Measurements from ENCODE around the gene SMC6. TPM values are rescaled to one million over a fixed set of nuclear protein-coding genes. Genes with fewer than 3 reads are reported as not detected.

SMC6 gene
- polyA plus RNA-seq, 3 donors = 3.8 to 6.1 (median 5.1) TPM

DNA sequence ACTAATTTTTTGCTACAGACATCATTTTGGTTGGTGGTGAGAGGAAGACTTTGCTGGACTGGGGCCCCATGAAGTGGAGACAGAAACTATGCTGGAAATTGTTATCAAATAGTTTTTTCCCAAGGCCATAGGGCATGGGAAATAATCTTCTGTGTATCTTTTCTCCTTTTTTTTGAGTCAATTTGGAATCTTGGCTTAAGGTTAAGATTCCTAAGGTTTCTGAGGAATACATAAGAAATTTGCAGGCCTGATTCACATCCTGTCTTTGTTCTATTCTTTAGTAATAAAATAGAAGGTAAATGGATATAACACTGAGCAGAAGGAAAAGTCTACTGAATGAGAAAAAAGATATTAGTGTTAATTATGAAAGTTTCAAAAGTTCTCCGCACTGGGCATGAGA is 16.6 kb downstream of the SMC6 start:
- WGBS (ENCODE audit: insufficient coverage) = 100% methylated on average over 1 of the region's 1 CpG

GRCh38 chr2:17735864-17736263 is 17.7 kb downstream of the SMC6 start:
- Histone ChIP-seq H3K4me2 (replicated peaks; ENCODE audit: extremely low read depth, low read length, poor library complexity, severe bottlenecking) (no peak overlapping the region), H4K20me1 (ENCODE audit: insufficient read depth, low read length) (no peaks in the 10 kb centered on the region), H3K36me3 (replicated peaks in 1 of 2; ENCODE audit: control insufficient read depth in 1 of 2, insufficient read depth in 2 of 2, low read length in 2 of 2) (peaks cover 67 to 96% of the 10 kb centered on the region in 2 donors), H3K27ac (ENCODE audit: low read depth in 1 of 2, low read length in 2 of 2) (no peak overlapping the region), H3K9ac (ENCODE audit: insufficient read depth, low read length, poor library complexity, severe bottlenecking) (no peak overlapping the region), H3K4me3 (replicated peaks in 1 of 3; ENCODE audit: low read depth in 2 of 3, low read length in 3 of 3) (no peak overlapping the region), H2AFZ (ENCODE audit: insufficient read depth, low read depth, low read length, poor library complexity, severe bottlenecking) (no peak overlapping the region), H3K4me1 (ENCODE audit: control insufficient read depth in 1 of 2, insufficient read depth in 2 of 2, low read length in 2 of 2) (no peaks in the 10 kb centered on the region), H3K9me3 (replicated peaks in 1 of 2; ENCODE audit: control insufficient read depth in 1 of 2, insufficient read depth in 1 of 2, low read length in 2 of 2) (no peaks in the 10 kb centered on the region), H3K79me2 (ENCODE audit: insufficient read depth, low read length) (no peaks in the 10 kb centered on the region), H3K27me3 (ENCODE audit: control insufficient read depth in 2 of 2, insufficient read depth in 2 of 2, low read length in 2 of 2) (no peaks in the 10 kb centered on the region)
- intact Hi-C loops (cut with micrococcal nuclease) = no loop called here
- no CpG with 5 or more reads among the region's 2 CpGs for WGBS (ENCODE audit: insufficient coverage)
- no peaks in the 10 kb centered on the region for H3K9me3 Mint-ChIP-seq
- no peaks in the 10 kb centered on the region for H3K27me3 Mint-ChIP-seq (ENCODE audit: low read depth in 3 of 3)
- no peaks in the 10 kb centered on the region for H3K4me1 Mint-ChIP-seq
- TF ChIP-seq, protein P1, sequence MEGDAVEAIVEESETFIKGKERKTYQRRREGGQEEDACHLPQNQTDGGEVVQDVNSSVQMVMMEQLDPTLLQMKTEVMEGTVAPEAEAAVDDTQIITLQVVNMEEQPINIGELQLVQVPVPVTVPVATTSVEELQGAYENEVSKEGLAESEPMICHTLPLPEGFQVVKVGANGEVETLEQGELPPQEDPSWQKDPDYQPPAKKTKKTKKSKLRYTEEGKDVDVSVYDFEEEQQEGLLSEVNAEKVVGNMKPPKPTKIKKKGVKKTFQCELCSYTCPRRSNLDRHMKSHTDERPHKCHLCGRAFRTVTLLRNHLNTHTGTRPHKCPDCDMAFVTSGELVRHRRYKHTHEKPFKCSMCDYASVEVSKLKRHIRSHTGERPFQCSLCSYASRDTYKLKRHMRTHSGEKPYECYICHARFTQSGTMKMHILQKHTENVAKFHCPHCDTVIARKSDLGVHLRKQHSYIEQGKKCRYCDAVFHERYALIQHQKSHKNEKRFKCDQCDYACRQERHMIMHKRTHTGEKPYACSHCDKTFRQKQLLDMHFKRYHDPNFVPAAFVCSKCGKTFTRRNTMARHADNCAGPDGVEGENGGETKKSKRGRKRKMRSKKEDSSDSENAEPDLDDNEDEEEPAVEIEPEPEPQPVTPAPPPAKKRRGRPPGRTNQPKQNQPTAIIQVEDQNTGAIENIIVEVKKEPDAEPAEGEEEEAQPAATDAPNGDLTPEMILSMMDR (IDR thresholded peaks at IDR 0.05) = no peak
- no peak overlapping the region for H3K27ac Mint-ChIP-seq
- H3K36me3 Mint-ChIP-seq = peaks cover 60 to 84% of the 10 kb centered on the region in 2 donors
- no peak for DNase-seq
- H3K4me3 Mint-ChIP-seq = no peak overlapping the region

More for the DNA sequence above, 16.6 kb downstream of the SMC6 start:
- no peaks in the 10 kb centered on the region for H3K79me2 ChIP-seq (ENCODE audit: insufficient read depth, low read length)
- Mint-ChIP-seq H3K4me3 (no peak overlapping the region), H3K4me1 (no peaks in the 10 kb centered on the region), H3K27me3 (ENCODE audit: low read depth in 3 of 3) (no peaks in the 10 kb centered on the region), H3K9me3 (no peaks in the 10 kb centered on the region), H3K36me3 (peaks cover 56 to 81% of the 10 kb centered on the region in 2 donors), H3K27ac (no peak overlapping the region)
- H3K9ac ChIP-seq (ENCODE audit: insufficient read depth, low read length, poor library complexity, severe bottlenecking) = no peak overlapping the region
- H2AFZ ChIP-seq (ENCODE audit: insufficient read depth, low read depth, low read length, poor library complexity, severe bottlenecking) = no peak overlapping the region
- H3K27me3 ChIP-seq (ENCODE audit: control insufficient read depth in 2 of 2, insufficient read depth in 2 of 2, low read length in 2 of 2) = no peaks in the 10 kb centered on the region
- no peak overlapping the region for H3K4me2 ChIP-seq (replicated peaks; ENCODE audit: extremely low read depth, low read length, poor library complexity, severe bottlenecking)
- TF ChIP-seq, protein P1 (IDR thresholded peaks at IDR 0.05) = no peak
- no peak for DNase-seq
- H3K27ac ChIP-seq (ENCODE audit: low read depth in 1 of 2, low read length in 2 of 2) = no peak overlapping the region
- no peaks in the 10 kb centered on the region for H3K9me3 ChIP-seq (replicated peaks in 1 of 2; ENCODE audit: control insufficient read depth in 1 of 2, insufficient read depth in 1 of 2, low read length in 2 of 2)
- H3K4me3 ChIP-seq (replicated peaks in 1 of 3; ENCODE audit: low read depth in 2 of 3, low read length in 3 of 3) = no peak overlapping the region
- peaks cover 65 to 96% of the 10 kb centered on the region in 2 donors for H3K36me3 ChIP-seq (replicated peaks in 1 of 2; ENCODE audit: control insufficient read depth in 1 of 2, insufficient read depth in 2 of 2, low read length in 2 of 2)
- no peaks in the 10 kb centered on the region for H3K4me1 ChIP-seq (ENCODE audit: control insufficient read depth in 1 of 2, insufficient read depth in 2 of 2, low read length in 2 of 2)
- H4K20me1 ChIP-seq (ENCODE audit: insufficient read depth, low read length) = no peaks in the 10 kb centered on the region
- intact Hi-C loops (cut with micrococcal nuclease) = no loop called here

All from CD14-positive monocyte (primary cell).